ENCODE results near the gene PAPPA2.

Gene PAPPA2

GRCh38 chr1:176820391-176821031 lies 357.5 kb downstream of the PAPPA2 start:
- no peak for DNase-seq (ENCODE audit: low read depth)
- H3K4me3 ChIP-seq (replicated peaks; ENCODE audit: low read depth, low read length): no peak overlapping the region
- no peak for TF ChIP-seq CTCF (IDR thresholded peaks at IDR 0.05; ENCODE audit: low read length, missing control alignments)

GRCh38 chr1:176826265-176826664 lies 363.3 kb downstream of the PAPPA2 start:
- TF ChIP-seq CTCF (IDR thresholded peaks at IDR 0.05; ENCODE audit: low read length, missing control alignments): no peak
- DNase-seq (ENCODE audit: low read depth): no peak
- H3K4me3 ChIP-seq (replicated peaks; ENCODE audit: low read depth, low read length): no peak overlapping the region

- no peak for DNase-seq (ENCODE audit: low read depth)
- H3K4me3 ChIP-seq (replicated peaks; ENCODE audit: low read depth, low read length): no peak overlapping the region
- TF ChIP-seq CTCF (IDR thresholded peaks at IDR 0.05; ENCODE audit: low read length, missing control alignments): no peak
Measured at GRCh38 chr1:176829261-176829660, 366.3 kb downstream of the PAPPA2 start.

- no peak overlapping the region for H3K4me3 ChIP-seq (replicated peaks; ENCODE audit: low read depth, low read length)
- no peak for TF ChIP-seq CTCF (IDR thresholded peaks at IDR 0.05; ENCODE audit: low read length, missing control alignments)
- DNase-seq (ENCODE audit: low read depth): no peak
Measured at GRCh38 chr1:176831150-176831549, 368.2 kb downstream of the PAPPA2 start.

GRCh38 chr1:176837708-176838107 lies 374.7 kb downstream of the PAPPA2 start:
- no peak for TF ChIP-seq CTCF (IDR thresholded peaks at IDR 0.05; ENCODE audit: low read length, missing control alignments)
- H3K4me3 ChIP-seq (replicated peaks; ENCODE audit: low read depth, low read length): no peak overlapping the region
- no peak for DNase-seq (ENCODE audit: low read depth)

- no peak for DNase-seq (ENCODE audit: low read depth)
- no peak for TF ChIP-seq CTCF (IDR thresholded peaks at IDR 0.05; ENCODE audit: low read length, missing control alignments)
- no peak overlapping the region for H3K4me3 ChIP-seq (replicated peaks; ENCODE audit: low read depth, low read length)
Measured at GRCh38 chr1:176838276-176838995, 375.5 kb downstream of the PAPPA2 start.

GRCh38 chr1:176839216-176839615 lies 376.2 kb downstream of the PAPPA2 start:
- no peak for TF ChIP-seq CTCF (IDR thresholded peaks at IDR 0.05; ENCODE audit: low read length, missing control alignments)

More at GRCh38 chr1:176839216-176839615, 376.2 kb downstream of the PAPPA2 start:
- H3K4me3 ChIP-seq (replicated peaks; ENCODE audit: low read depth, low read length): no peak overlapping the region
- DNase-seq (ENCODE audit: low read depth): no peak
